ENCODE measurements around the gene FBXW7.
A peak's percentile ranks its signal among the peaks of the same experiment; 100 is the strongest.

FBXW7 gene

DNA sequence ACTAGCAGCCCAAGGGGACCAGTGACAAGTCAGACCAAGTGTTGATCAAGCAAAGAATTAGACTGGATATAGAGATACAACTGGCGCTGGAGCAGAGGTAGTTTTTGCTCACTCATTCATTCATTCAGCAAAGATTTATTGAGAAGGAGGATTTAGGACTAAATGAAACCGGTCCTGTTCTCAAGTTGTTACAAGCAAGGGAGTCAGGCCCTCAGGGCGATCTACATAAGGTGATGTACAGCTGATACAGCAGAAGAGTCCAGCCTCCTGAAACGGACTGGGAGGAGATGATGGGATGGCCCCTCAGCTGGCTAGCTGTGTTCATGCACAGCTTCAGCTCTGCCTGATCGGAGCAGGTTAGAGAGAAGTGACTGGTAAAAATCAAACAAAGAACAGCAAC, 242.4 kb downstream of the FBXW7 start:
- Histone ChIP-seq H3K4me3 (ENCODE audit: low read length) (no peak overlapping the region), H3K36me3 (ENCODE audit: insufficient read depth, low read depth, low read length) (no peaks in the 10 kb centered on the region), H3K27me3 (ENCODE audit: insufficient read depth, low read length) (no peaks in the 10 kb centered on the region), H3K27ac (ENCODE audit: low read length) (no peak overlapping the region), H3K9ac (ENCODE audit: low read depth, low read length) (no peak overlapping the region), H3K9me3 (ENCODE audit: insufficient read depth, low read depth, low read length) (no peaks in the 10 kb centered on the region), H3K4me1 (ENCODE audit: insufficient read depth, low read length) (peaks cover 9% of the 10 kb centered on the region; the same call in 1 of the 2 replicates)

DNA sequence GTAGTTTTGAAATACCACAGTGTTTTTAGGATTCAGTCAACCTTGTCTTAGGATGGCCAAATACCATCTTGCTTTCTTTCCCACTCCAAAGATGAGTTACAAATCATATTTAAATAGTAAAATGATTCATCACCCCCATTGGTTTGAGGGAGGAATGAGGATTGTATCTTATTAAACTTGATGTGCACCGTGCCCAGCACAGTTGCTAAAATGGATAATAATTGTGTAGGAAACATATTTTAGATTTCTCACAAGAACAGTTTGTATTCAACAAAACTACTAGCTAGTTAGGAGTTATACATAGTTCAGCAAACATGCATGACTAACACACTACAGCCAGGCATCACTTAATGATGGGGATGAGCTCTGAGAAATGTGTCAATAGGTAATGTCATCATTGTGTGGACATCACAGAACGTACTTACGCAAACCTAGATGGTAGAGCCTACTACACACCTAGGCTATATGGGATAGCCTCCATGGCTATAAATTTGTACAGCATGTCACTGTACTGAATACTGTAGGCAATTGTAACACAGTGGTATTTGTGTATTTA, 245.4 kb downstream of the FBXW7 start:
- Histone ChIP-seq H3K27me3 (ENCODE audit: insufficient read depth, low read length) (no peaks in the 10 kb centered on the region), H3K9me3 (ENCODE audit: insufficient read depth, low read depth, low read length) (no peaks in the 10 kb centered on the region), H3K4me3 (ENCODE audit: low read length) (no peak overlapping the region), H3K27ac (ENCODE audit: low read length) (no peak overlapping the region), H3K9ac (ENCODE audit: low read depth, low read length) (no peak overlapping the region), H3K36me3 (ENCODE audit: insufficient read depth, low read depth, low read length) (no peaks in the 10 kb centered on the region), H3K4me1 (ENCODE audit: insufficient read depth, low read length) (peaks cover 9% of the 10 kb centered on the region; the same call in 1 of the 2 replicates)

DNA sequence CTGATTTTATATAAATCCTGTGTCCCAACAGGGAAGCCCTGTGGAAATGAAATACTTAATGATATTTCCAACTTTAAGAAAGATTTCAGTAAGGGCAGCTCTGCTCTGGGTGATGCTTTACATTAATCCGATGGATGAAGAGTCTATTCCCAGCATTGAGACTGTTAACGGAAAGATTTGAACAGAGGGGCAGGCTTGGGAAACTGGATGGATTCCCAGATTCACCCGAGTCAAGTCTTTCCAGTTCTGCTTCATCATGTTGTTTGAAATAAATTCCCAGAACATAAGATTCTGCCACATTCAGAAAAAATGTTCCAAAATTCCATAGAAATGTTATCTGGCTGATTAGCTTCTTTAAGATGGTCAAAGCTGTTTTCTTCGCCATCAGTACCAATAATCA, 246.0 kb downstream of the FBXW7 start:
- no peaks in the 10 kb centered on the region for H3K27me3 ChIP-seq (ENCODE audit: insufficient read depth, low read length)
- H3K27ac ChIP-seq (ENCODE audit: low read length): no peak overlapping the region
- H3K36me3 ChIP-seq (ENCODE audit: insufficient read depth, low read depth, low read length): no peaks in the 10 kb centered on the region
- no peak overlapping the region for H3K9ac ChIP-seq (ENCODE audit: low read depth, low read length)
- H3K4me3 ChIP-seq (ENCODE audit: low read length): no peak overlapping the region
- H3K4me1 ChIP-seq (ENCODE audit: insufficient read depth, low read length): peaks cover 9% of the 10 kb centered on the region; the same call in 1 of the 2 replicates
- no peaks in the 10 kb centered on the region for H3K9me3 ChIP-seq (ENCODE audit: insufficient read depth, low read depth, low read length)

DNA sequence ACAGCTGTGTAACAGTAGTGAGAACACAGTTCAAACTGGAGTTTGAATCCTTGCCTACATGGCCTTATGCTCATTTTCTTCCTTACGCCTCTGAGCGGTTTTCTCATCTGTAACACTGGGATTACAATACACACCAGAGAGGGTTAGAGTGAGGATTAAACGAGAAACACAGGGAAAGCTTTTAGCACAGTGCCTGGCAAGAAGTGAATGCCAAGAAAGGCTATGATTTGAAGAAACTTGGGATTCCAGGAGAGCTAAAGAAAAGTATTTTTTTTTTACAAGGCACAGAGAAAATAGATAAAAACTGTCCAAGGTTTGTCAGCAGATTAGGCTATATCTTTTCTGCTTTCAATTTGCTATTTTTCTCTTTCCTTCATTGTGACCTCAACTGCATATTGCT, 246.4 kb downstream of the FBXW7 start:
- H3K4me3 ChIP-seq (ENCODE audit: low read length): no peak overlapping the region
- no peak overlapping the region for H3K27ac ChIP-seq (ENCODE audit: low read length)
- H3K4me1 ChIP-seq (ENCODE audit: insufficient read depth, low read length): peaks cover 9% of the 10 kb centered on the region; the same call in 1 of the 2 replicates
- H3K9me3 ChIP-seq (ENCODE audit: insufficient read depth, low read depth, low read length): no peaks in the 10 kb centered on the region
- no peaks in the 10 kb centered on the region for H3K27me3 ChIP-seq (ENCODE audit: insufficient read depth, low read length)
- H3K9ac ChIP-seq (ENCODE audit: low read depth, low read length): no peak overlapping the region
- H3K36me3 ChIP-seq (ENCODE audit: insufficient read depth, low read depth, low read length): no peaks in the 10 kb centered on the region

DNA sequence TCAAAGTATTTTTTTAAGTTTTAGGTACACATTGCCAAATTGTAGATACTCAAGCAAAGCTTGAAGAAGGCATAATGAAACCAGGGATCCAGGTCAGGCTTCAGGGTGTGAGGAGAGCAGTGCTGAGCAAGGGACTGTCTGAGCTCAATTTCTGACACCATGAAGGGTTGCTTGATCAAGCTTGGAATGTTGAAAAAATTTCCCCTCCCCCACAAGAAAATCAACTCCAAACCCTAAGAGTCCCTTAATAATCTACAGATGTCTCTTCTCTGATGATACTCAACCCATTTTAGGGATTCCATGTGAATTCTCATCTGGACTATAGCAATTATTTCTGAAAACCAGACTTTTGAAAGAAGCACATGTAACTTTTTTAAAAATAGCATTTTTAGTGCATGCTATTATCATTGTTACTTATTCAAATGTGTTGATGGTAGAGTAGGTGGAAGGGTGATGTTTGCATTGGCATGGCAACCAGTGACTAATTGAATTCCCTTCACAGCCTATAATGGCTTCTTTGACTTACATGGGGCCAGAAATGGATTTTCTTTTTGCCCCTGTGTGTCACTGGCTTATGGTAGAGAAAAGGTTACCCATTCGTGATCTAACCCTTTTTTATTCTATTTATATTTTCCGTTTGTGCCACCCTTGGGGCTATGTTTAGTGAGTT, 252.0 kb downstream of the FBXW7 start:
- Histone ChIP-seq H3K36me3 (ENCODE audit: insufficient read depth, low read depth, low read length) (no peaks in the 10 kb centered on the region), H3K4me3 (ENCODE audit: low read length) (no peak overlapping the region), H3K27ac (ENCODE audit: low read length) (no peak overlapping the region), H3K9me3 (ENCODE audit: insufficient read depth, low read depth, low read length) (no peaks in the 10 kb centered on the region), H3K27me3 (ENCODE audit: insufficient read depth, low read length) (no peaks in the 10 kb centered on the region), H3K4me1 (ENCODE audit: insufficient read depth, low read length) (peaks cover 6% of the 10 kb centered on the region; the same call in 1 of the 2 replicates), H3K9ac (ENCODE audit: low read depth, low read length) (no peak overlapping the region)

DNA sequence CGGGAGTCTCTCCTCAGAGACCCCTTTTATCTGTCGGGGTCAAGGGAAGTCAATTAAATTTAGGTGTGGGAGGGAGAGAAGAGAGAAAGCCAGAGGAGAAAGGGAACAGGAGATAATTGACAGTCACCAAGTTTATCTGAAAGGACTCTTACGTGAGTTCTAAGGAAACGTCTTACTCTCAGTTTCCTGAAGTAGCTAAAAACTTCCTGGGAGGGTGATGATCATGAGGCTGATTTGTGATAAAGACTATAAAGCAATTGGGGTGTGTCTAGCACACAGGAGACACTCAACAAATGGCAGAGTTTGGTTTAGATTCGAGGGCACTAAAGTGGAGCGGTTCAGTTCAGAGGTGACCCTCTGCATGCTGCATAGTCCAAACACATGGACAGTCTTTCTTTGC, 254.1 kb downstream of the FBXW7 start:
- Histone ChIP-seq H3K27ac (ENCODE audit: low read length) (no peak overlapping the region), H3K27me3 (ENCODE audit: insufficient read depth, low read length) (no peaks in the 10 kb centered on the region), H3K36me3 (ENCODE audit: insufficient read depth, low read depth, low read length) (no peaks in the 10 kb centered on the region), H3K4me1 (ENCODE audit: insufficient read depth, low read length) (peaks cover 16% of the 10 kb centered on the region; the same call in 1 of the 2 replicates), H3K9ac (ENCODE audit: low read depth, low read length) (no peak overlapping the region), H3K9me3 (ENCODE audit: insufficient read depth, low read depth, low read length) (no peaks in the 10 kb centered on the region), H3K4me3 (ENCODE audit: low read length) (no peak overlapping the region)

DNA sequence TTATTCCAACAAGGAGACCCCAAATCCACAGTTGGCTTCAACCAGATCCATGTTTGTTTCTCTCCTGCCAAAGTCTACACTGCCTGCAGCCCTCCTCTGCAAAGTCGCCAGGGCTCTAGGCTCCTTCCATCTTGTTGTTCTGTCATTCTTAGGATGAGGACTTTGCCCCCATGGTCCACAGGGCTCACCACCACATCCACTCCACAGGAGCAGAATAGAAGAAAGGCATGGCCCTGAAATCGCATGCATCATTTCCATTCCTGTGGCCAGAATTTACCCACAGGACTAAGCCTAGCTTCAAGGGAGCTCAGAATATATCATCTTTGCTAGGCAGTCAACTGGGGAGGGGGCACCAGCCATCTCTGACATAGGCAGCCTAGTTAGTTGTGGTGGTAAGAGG, 254.7 kb downstream of the FBXW7 start:
- Histone ChIP-seq H3K4me1 (ENCODE audit: insufficient read depth, low read length) (peaks cover 16% of the 10 kb centered on the region; the same call in 1 of the 2 replicates), H3K4me3 (ENCODE audit: low read length) (no peak overlapping the region), H3K27me3 (ENCODE audit: insufficient read depth, low read length) (no peaks in the 10 kb centered on the region), H3K36me3 (ENCODE audit: insufficient read depth, low read depth, low read length) (no peaks in the 10 kb centered on the region), H3K9ac (ENCODE audit: low read depth, low read length) (no peak overlapping the region), H3K27ac (ENCODE audit: low read length) (no peak overlapping the region), H3K9me3 (ENCODE audit: insufficient read depth, low read depth, low read length) (no peaks in the 10 kb centered on the region)

DNA sequence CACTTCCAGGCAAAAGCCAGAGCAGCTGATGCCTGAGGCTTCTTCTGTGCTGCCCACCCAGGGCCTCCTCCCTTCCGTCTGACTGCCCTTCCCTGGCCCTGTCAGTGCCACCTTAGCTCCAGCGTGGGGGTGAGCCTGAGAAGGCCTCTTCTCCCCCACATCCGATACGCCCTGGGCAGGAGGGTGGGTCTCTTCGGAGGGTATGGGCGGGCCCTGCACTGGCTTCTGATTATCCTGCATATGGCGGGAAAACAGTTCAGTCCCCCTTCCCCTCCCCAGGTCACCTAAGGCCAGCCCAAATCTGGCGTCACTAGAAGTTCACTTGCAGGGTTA, 256.7 kb downstream of the FBXW7 start:
- peaks cover 16% of the 10 kb centered on the region; the same call in 1 of the 2 replicates for H3K4me1 ChIP-seq (ENCODE audit: insufficient read depth, low read length)
- no peaks in the 10 kb centered on the region for H3K36me3 ChIP-seq (ENCODE audit: insufficient read depth, low read depth, low read length)
- H3K27ac ChIP-seq (ENCODE audit: low read length): no peak overlapping the region
- no peak overlapping the region for H3K9ac ChIP-seq (ENCODE audit: low read depth, low read length)
- H3K9me3 ChIP-seq (ENCODE audit: insufficient read depth, low read depth, low read length): no peaks in the 10 kb centered on the region
- H3K27me3 ChIP-seq (ENCODE audit: insufficient read depth, low read length): no peaks in the 10 kb centered on the region
- no peak overlapping the region for H3K4me3 ChIP-seq (ENCODE audit: low read length)

DNA sequence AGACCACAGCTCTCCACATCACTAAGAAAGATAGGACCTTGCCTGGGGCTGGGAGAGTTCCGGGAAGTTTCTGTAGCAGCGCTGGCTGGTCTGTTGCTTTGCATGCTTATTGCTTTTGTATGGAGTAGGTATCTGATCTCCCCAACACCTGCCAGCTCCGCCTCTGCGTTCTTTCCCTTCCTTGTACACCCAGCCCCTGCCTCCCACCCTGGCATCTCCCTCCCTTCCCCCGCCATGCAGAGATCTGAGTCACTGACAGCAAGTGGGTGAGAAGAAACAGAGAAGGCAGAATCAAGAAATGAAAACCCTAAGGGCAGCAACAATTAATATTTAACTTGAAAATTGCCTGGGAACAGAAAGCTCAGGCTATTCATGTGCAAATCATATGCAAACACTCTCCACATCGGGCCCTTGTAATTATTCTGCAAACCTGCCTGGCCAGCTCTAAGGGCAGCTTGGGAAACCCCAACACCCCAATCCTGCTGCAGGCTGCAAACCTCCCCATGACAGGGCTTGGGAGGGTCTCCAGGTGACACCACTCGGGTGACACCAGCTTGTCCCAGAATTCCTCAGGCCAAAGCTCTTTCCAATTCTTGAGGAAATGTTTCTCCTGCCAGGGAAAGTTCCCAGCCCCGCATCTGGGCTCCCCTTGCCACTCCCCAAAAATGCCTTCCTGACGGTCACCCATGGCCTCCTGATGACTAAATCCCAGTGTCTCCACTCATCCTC, 257.2 kb downstream of the FBXW7 start:
- Histone ChIP-seq H3K27me3 (ENCODE audit: insufficient read depth, low read length) (no peaks in the 10 kb centered on the region), H3K36me3 (ENCODE audit: insufficient read depth, low read depth, low read length) (no peaks in the 10 kb centered on the region), H3K4me1 (ENCODE audit: insufficient read depth, low read length) (peaks cover 12% of the 10 kb centered on the region; the same call in 1 of the 2 replicates), H3K27ac (ENCODE audit: low read length) (no peak overlapping the region), H3K9me3 (ENCODE audit: insufficient read depth, low read depth, low read length) (no peaks in the 10 kb centered on the region), H3K4me3 (ENCODE audit: low read length) (0 out of 2 replicates have a peak overlapping the region, but pooled peaks have one; percentile 15), H3K9ac (ENCODE audit: low read depth, low read length) (peak overlapping the region; percentile 6; the same call in 1 of the 2 replicates)

DNA sequence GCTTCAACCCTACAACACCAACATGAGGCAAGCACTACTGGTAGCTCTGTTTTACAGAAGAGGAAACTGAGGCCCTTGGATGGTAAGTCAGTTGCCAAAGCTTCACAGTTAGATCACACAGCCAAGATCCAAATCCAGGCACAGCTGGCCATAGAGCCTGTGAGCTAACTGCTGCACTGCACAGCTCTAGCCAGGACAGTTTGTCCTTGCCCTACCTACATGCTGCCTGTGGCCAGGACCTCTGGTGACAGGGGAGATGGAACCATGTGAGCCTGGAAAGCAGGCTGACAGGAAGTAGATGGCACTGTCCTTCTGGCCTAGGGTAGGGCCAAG, 257.8 kb downstream of the FBXW7 start:
- H3K36me3 ChIP-seq (ENCODE audit: insufficient read depth, low read depth, low read length): no peaks in the 10 kb centered on the region
- H3K9me3 ChIP-seq (ENCODE audit: insufficient read depth, low read depth, low read length): no peaks in the 10 kb centered on the region
- H3K4me3 ChIP-seq (ENCODE audit: low read length): 0 out of 2 replicates have a peak overlapping the region, but pooled peaks have one; percentile 15
- peak overlapping the region; percentile 6; the same call in 1 of the 2 replicates for H3K9ac ChIP-seq (ENCODE audit: low read depth, low read length)
- H3K27me3 ChIP-seq (ENCODE audit: insufficient read depth, low read length): no peaks in the 10 kb centered on the region
- H3K27ac ChIP-seq (ENCODE audit: low read length): no peak overlapping the region
- peaks cover 12% of the 10 kb centered on the region; the same call in 1 of the 2 replicates for H3K4me1 ChIP-seq (ENCODE audit: insufficient read depth, low read length)

DNA sequence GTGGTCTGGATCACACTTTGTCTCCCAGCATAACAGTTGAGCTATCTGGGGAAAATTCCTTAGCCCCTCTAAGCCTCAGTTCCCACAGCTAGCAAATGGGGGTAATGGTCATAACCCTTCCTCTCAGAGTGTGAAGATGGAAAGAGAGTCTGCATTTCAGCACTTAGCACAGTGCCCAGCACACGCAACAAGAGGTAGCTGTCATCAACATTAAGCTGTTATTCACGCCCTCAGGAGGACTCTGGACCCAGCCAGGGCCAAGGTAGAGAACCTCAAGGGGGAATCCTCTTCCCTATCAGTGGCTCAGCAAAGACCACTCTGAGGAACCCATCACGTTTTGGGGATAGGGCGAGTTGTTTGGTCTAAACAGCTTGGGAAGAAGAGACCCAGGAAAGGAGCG, 258.6 kb downstream of the FBXW7 start:
- H3K27me3 ChIP-seq (ENCODE audit: insufficient read depth, low read length): no peaks in the 10 kb centered on the region
- no peaks in the 10 kb centered on the region for H3K9me3 ChIP-seq (ENCODE audit: insufficient read depth, low read depth, low read length)
- H3K4me1 ChIP-seq (ENCODE audit: insufficient read depth, low read length): peaks cover 12% of the 10 kb centered on the region; the same call in 1 of the 2 replicates
- no peak overlapping the region for H3K9ac ChIP-seq (ENCODE audit: low read depth, low read length)
- no peak overlapping the region for H3K4me3 ChIP-seq (ENCODE audit: low read length)
- no peaks in the 10 kb centered on the region for H3K36me3 ChIP-seq (ENCODE audit: insufficient read depth, low read depth, low read length)
- no peak overlapping the region for H3K27ac ChIP-seq (ENCODE audit: low read length)

DNA sequence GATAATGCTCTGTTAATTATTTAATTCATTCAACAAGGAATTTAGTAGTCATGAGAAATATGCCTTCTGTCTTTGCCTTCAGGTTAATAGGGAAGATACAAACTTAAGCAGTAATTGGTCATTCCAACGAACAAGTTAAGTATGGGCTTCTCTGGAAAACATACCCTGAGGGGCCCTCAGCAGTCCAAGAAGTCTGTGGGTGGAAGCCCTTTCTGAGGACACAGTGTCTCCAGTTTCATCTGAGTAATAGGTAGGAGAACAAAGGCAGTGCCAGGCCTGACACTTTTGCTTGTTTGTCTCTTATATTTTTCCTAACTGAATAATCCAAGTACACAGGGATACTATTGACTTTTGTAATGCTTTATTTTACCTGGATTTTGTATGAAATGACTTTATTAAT, 262.5 kb downstream of the FBXW7 start:
- no peaks in the 10 kb centered on the region for H3K9me3 ChIP-seq (ENCODE audit: insufficient read depth, low read depth, low read length)
- H3K4me3 ChIP-seq (ENCODE audit: low read length): no peak overlapping the region
- H3K27me3 ChIP-seq (ENCODE audit: insufficient read depth, low read length): no peaks in the 10 kb centered on the region
- H3K27ac ChIP-seq (ENCODE audit: low read length): no peak overlapping the region
- peaks cover 4% of the 10 kb centered on the region; the same call in 1 of the 2 replicates for H3K4me1 ChIP-seq (ENCODE audit: insufficient read depth, low read length)
- no peak overlapping the region for H3K9ac ChIP-seq (ENCODE audit: low read depth, low read length)
- no peaks in the 10 kb centered on the region for H3K36me3 ChIP-seq (ENCODE audit: insufficient read depth, low read depth, low read length)
